ACHN (cell line): Measurements from ENCODE around the gene MAP2K5.

ENCODE experiments used
- DNase-seq: peaks from one replicate; pipeline ENCODE4 v3.0.0-alpha.2; 2015
- in situ Hi-C: cut with HindIII; loops from 2 replicates; pipeline ENCODE4 v1.10.0; 2017; ENCODE audit warnings: low sequenced_read_pairs, low pct_ligation_motif_present, low pct_unique_long_range_greater_than_20kb

The MAP2K5 gene

GRCh38 chr15:67690936-67691335, 148.4 kb downstream of the MAP2K5 start:
- in situ Hi-C loops: no loop called here
- peak; percentile 72 for DNase-seq

GRCh38 chr15:67691450-67691849, 148.9 kb downstream of the MAP2K5 start:
- DNase-seq: no peak
- in situ Hi-C loops: no loop called here

- no peak for DNase-seq
- in situ Hi-C loops: no loop called here
Measured at GRCh38 chr15:67692573-67692972, 150.1 kb downstream of the MAP2K5 start.

- no peak for DNase-seq
- in situ Hi-C loops: no loop called here
Measured at GRCh38 chr15:67696087-67696486, 153.6 kb downstream of the MAP2K5 start.

GRCh38 chr15:67700023-67700422, 157.5 kb downstream of the MAP2K5 start:
- DNase-seq: no peak

GRCh38 chr15:67701669-67702068, 159.2 kb downstream of the MAP2K5 start:
- DNase-seq: no peak
- in situ Hi-C loops: no loop called here

More at GRCh38 chr15:67700023-67700422, 157.5 kb downstream of the MAP2K5 start:
- in situ Hi-C loops: no loop called here

- no peak for DNase-seq
- in situ Hi-C loops: no loop called here
Measured at GRCh38 chr15:67707520-67708283, 165.2 kb downstream of the MAP2K5 start.

- DNase-seq: no peak
- in situ Hi-C loops: no loop called here
Measured at GRCh38 chr15:67708500-67708899, 166.0 kb downstream of the MAP2K5 start.

- no peak for DNase-seq
- in situ Hi-C loops: no loop called here
Measured at GRCh38 chr15:67715170-67715569, 172.7 kb downstream of the MAP2K5 start.

GRCh38 chr15:67716171-67716570, 173.7 kb downstream of the MAP2K5 start:
- in situ Hi-C loops: no loop called here
- DNase-seq: no peak

- no peak for DNase-seq
- in situ Hi-C loops: no loop called here
Measured at GRCh38 chr15:67717776-67718175, 175.3 kb downstream of the MAP2K5 start.

- in situ Hi-C loops: no loop called here
Measured at GRCh38 chr15:67719330-67719959, 176.9 kb downstream of the MAP2K5 start.

GRCh38 chr15:67720556-67721175, 178.2 kb downstream of the MAP2K5 start:
- in situ Hi-C loops: no loop called here
- no peak for DNase-seq

More at GRCh38 chr15:67719330-67719959, 176.9 kb downstream of the MAP2K5 start:
- DNase-seq: no peak

- in situ Hi-C loops: no loop called here
- no peak for DNase-seq
Measured at GRCh38 chr15:67722030-67722817, 179.7 kb downstream of the MAP2K5 start.

- in situ Hi-C loops: no loop called here
- DNase-seq: no peak
Measured at GRCh38 chr15:67723294-67724024, 181.0 kb downstream of the MAP2K5 start.

- in situ Hi-C loops: no loop called here
- no peak for DNase-seq
Measured at GRCh38 chr15:67724691-67725375, 182.3 kb downstream of the MAP2K5 start.

GRCh38 chr15:67730135-67730534, 187.6 kb downstream of the MAP2K5 start:
- in situ Hi-C loops: no loop called here
- no peak for DNase-seq
